ENCODE measurements around the gene MARCHF4. TPM values are rescaled to one million over a fixed set of nuclear protein-coding genes. Genes with fewer than 3 reads are reported as not detected.

MARCHF4 gene
- total and polyA plus RNA-seq, 2 of the 8 experiments (the other 6 are each of a cell fraction or from before 2014, with no cell fraction given): 1.9 to 2.9 TPM

- Histone ChIP-seq H4K8ac (ENCODE audit: extremely low read depth, insufficient read depth, low read length) (no peak overlapping the region), H3K14ac (ENCODE audit: insufficient read length) (no peak overlapping the region), H4K5ac (ENCODE audit: insufficient read length, low read depth, low read length) (no peak overlapping the region), H3K27ac (ENCODE audit: low read depth, low read length) (no peak overlapping the region), H2BK20ac (ENCODE audit: low read length) (peak overlapping the region; percentile 64; the same call in 1 of the 2 replicates), H4K91ac (replicated peaks; ENCODE audit: insufficient read length, low read length) (no peak overlapping the region), H3K4me1 (replicated peaks in 1 of 4; ENCODE audit: control insufficient read depth in 3 of 4, insufficient read depth in 4 of 4, low read length in 3 of 4) (peaks cover 7 to 28% (median 23%) of the 10 kb centered on the region in 4 experiments), H3K79me2 (ENCODE audit: control insufficient read depth in 1 of 2, insufficient read depth in 2 of 2, low read length in 2 of 2) (no peaks in the 10 kb centered on the region), H3K4me3 (ENCODE audit: extremely low read depth in 1 of 4, insufficient read depth in 2 of 4, low read depth in 3 of 4, low read length in 4 of 4) (no peak overlapping the region), H3K27me3 (replicated peaks in 1 of 4; ENCODE audit: control insufficient read depth in 3 of 4, extremely low read depth in 1 of 4, insufficient read depth in 3 of 4, low read length in 3 of 4) (no peaks in the 10 kb centered on the region), H2AK5ac (ENCODE audit: low read depth, low read length) (0 out of 2 replicates have a peak overlapping the region, but pooled peaks have one; percentile 42), H3K4me2 (ENCODE audit: insufficient read depth in 1 of 2, low read depth in 2 of 2, low read length in 2 of 2) (no peak overlapping the region), H2BK120ac (replicated peaks; ENCODE audit: low read depth, low read length) (no peak overlapping the region), H2AFZ (ENCODE audit: low read length) (no peak overlapping the region), H3K56ac (replicated peaks; ENCODE audit: insufficient read length, low read depth, low read length) (no peak overlapping the region), H2BK12ac (ENCODE audit: low read depth, low read length) (0 out of 2 replicates have a peak overlapping the region, but pooled peaks have one; percentile 41), H3K79me1 (ENCODE audit: low read depth, low read length) (no peaks in the 10 kb centered on the region), H3K23ac (ENCODE audit: insufficient read length) (no peak overlapping the region), H3K18ac (ENCODE audit: extremely low read depth, low read length) (0 out of 2 replicates have a peak overlapping the region, but pooled peaks have one; percentile 24), H4K20me1 (replicated peaks in 1 of 2; ENCODE audit: control insufficient read depth in 1 of 2, insufficient read depth in 2 of 2, low read length in 2 of 2) (no peaks in the 10 kb centered on the region), H3K9me3 (ENCODE audit: insufficient read depth in 2 of 2, low read depth in 1 of 2, low read length in 1 of 2) (no peaks in the 10 kb centered on the region), H3K36me3 (ENCODE audit: control insufficient read depth in 2 of 4, insufficient read depth in 4 of 4, low read length in 3 of 4) (no peaks in the 10 kb centered on the region), H2BK5ac (ENCODE audit: low read depth, low read length) (no peak overlapping the region), H2BK15ac (ENCODE audit: low read length) (no peak overlapping the region), H3K23me2 (ENCODE audit: low read depth, low read length) (peaks cover 4% of the 10 kb centered on the region; the same call in 1 of the 2 replicates), H3K9ac (replicated peaks in 1 of 4; ENCODE audit: extremely low read depth in 1 of 4, low read depth in 3 of 4, low read length in 3 of 4) (no peak overlapping the region), H3K4ac (replicated peaks; ENCODE audit: insufficient read length, low read depth, low read length) (no peak overlapping the region)
- 94% methylated on average over 3 of the region's 3 CpGs; no CpG with 5 or more reads in 1 of the 2 experiments for WGBS, 2 experiments (ENCODE audit: extremely low coverage in 1 of 2, insufficient coverage in 1 of 2, insufficient read length in 1 of 2, insufficient replicate concordance in 2 of 2, low coverage in 1 of 2, low lambda C conversion rate in 2 of 2, missing lambda C conversion rate in 1 of 2)
- DNase-seq (ENCODE audit: low read depth in 1 of 2, low spot score in 2 of 2) (no peak), FAIRE-seq (no peak)
- POLR2A ChIA-PET (ENCODE audit: partially characterized antibody): interaction anchor here (1.8 kb wide), 1 partner anchor 29 kb away, joined by 4 read pairs; no protein-coding TSS in a partner anchor
- CTCF ChIA-PET (ENCODE audit: partially characterized antibody): interaction anchor here (1.4 to 4.9 kb wide), 3 partner anchors 18 to 63 kb away, joined by 3 to 24 read pairs (median 6); no protein-coding TSS in a partner anchor
- TF ChIP-seq TAF7 (optimal IDR thresholded peaks at IDR 0.05; ENCODE audit: borderline replicate concordance, low read depth, low read length) (no peak), RFX5 (IDR thresholded peaks at IDR 0.05; ENCODE audit: borderline replicate concordance, low read depth, low read length) (no peak), POU5F1 (IDR thresholded peaks at IDR 0.05; ENCODE audit: low read depth, low read length) (no peak), SIRT6 (IDR thresholded peaks at IDR 0.05; ENCODE audit: low read length) (no peak), RAD21 (IDR thresholded peaks at IDR 0.05 in 1 of 2, conservative IDR thresholded peaks at IDR 0.05 in 1 of 2; ENCODE audit: low read depth in 2 of 2, low read length in 2 of 2) (no peak), JUN (IDR thresholded peaks at IDR 0.05; ENCODE audit: low read depth, low read length) (no peak), CHD1 (IDR thresholded peaks at IDR 0.05; ENCODE audit: low read depth, low read length) (no peak), SP1 (IDR thresholded peaks at IDR 0.05; ENCODE audit: low read depth, low read length) (no peak), BRCA1 (IDR thresholded peaks at IDR 0.05; ENCODE audit: low read depth, low read length) (no peak), KDM5A (IDR thresholded peaks at IDR 0.05; ENCODE audit: low read length) (no peak), JUND (IDR thresholded peaks at IDR 0.05; ENCODE audit: low read length) (no peak), GABPA (IDR thresholded peaks at IDR 0.05; ENCODE audit: borderline replicate concordance, insufficient read depth, low read length) (no peak), BACH1 (IDR thresholded peaks at IDR 0.05; ENCODE audit: low read length) (no peak), HDAC2 (IDR thresholded peaks at IDR 0.05; ENCODE audit: borderline replicate concordance in 1 of 2, low read depth in 2 of 2, low read length in 2 of 2) (no peak)
Observed at GRCh38 chr2:216346781-216347180, 25.5 kb downstream of the MARCHF4 start.

Data from H1 (cell line).